HG03442 (cell line): ENCODE results near the gene RNASE8.
A peak's percentile ranks its signal among the peaks of the same experiment; 100 is the strongest.

Experiments
- ATAC-seq: cut with Tn5 transposase; IDR thresholded peaks from one replicate; pipeline ENCODE4 v1.9.1; 2021; ENCODE audit warnings: mild to moderate bottlenecking, moderate library complexity; ENCODE audit not compliant: unreplicated experiment

Gene RNASE8

GRCh38 chr14:21103411-21103709 lies 45.7 kb downstream of the RNASE8 start:
- no peak for ATAC-seq

DNA sequence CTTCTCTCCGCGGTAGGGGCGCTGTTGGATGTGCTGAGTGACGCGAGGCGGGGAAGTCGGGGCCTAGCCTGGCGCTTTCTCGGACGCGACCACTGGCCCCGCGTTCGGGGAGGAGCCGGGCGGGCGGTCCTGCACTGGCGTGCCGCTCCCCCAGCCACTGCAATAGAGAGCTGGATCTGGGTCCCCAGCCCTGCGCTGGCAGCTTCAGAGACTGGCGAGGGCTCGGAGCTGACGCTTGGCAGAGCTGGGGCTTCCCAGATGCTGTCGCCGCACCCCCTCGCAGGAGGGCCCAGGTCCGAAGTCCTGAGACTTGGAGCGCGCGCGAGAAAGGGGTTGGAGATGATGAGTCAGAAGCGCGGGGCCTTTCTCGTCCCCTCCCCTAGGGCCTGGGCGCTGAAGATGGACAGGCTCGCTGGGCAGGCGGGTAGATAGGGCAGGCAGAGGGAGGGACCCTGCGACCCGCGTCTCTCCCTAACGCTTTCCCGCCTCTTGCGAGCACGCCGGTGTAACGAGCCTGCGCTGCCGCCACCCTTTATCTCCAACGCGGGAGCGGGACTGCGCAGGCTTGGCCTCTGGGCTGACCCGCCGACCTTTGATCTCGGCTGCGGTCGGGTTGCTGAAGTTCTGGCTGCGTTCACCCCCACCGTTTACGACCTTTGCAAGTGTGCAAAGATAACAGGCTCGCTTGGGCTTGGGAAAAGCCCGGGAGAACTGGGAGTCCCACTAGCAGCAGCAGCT lies 46.3 kb downstream of the RNASE8 start:
- ATAC-seq = peak; percentile 91

DNA sequence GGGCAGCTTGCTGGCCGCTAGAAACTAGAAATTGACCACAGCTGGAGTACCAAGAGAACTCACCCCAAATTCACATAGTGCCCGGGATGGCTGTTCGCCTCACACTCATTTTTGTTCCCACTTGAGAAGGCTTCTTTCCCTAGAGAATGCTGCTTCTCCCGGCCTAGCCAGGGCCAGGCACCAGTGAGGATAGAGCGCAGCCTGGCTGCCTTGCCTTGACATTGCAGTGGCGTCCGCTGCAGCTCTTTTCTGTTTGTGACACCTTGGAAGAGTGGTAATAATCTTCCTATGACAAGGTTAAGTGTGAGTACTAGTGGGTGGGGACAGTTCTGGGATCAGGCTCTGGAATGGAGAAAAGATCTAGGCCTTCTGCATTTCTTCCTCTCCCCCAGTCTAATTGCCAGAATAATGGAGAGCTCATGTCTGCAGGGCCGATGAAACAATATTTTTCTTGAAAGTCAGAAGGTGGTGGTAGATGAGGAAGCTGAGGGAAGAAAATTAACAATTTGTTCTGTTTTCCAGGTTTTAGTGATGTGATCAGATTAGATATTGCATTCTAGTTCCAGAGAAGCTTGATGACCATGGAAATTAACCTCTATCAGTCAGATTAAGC lies 46.9 kb downstream of the RNASE8 start:
- peak; percentile 32 for ATAC-seq

DNA sequence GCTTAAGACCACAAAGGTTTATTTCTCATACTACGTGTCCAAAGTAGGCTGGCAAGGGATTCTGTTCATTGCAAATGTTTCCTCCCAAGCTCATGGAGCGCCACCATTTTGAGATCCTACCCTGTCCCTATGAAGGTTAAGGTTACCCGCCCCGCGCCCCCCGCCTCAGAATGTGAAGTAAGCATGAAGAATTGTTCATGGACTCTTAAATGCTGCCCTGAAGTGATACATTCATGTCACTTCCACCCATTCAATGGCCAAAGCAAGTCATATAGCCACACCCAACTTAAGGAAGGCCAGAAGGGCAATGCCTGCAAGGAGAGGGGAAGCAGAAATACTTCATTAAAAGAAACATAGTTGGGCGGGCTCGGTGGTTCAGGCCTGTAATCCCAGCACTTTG lies 47.5 kb downstream of the RNASE8 start:
- ATAC-seq = no peak

DNA sequence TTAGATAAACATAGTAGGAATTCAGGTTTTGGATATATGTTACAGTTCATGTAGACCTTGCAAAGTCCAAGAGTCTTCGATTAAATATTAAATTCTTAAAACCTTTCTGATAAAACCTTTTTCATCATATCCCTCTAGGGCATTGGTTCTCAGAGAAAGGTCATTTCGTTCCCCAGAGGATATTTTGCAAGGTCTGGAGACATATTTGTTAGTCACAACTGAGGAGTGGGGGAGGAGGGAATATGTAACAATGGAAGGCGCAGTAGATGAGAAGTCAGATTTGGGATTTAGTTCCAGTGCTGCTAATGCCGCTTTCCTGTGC lies 48.5 kb downstream of the RNASE8 start:
- ATAC-seq = no peak

GRCh38 chr14:21106498-21107282 lies 49.1 kb downstream of the RNASE8 start:
- no peak for ATAC-seq

DNA sequence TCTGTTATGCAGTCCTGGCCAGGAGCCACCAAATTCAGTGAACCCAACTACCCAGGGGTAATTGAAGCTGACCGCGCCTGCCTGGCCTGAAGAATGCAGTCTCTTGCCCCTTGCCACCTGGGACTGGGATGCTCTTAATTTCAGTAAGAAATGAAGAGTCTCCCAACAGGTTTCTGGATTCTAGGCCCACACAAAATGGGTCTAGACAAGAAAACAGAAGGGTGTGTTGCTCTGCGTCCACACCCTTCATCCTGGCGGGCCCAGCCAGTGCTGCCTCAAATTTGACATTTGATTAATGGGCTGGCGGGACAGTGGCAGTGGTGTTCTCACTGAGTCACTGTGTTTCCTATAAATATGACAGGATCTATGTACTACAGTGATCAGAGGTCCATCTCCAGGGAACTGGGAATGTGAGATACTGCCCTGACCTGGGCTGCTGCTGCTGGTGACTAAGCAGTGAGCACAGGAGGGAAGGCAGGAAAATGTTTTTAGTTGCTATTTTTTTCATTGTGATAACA lies 49.7 kb downstream of the RNASE8 start:
- ATAC-seq = no peak
